ENCODE results near the gene LRRC46. TPM values are rescaled to one million over a fixed set of nuclear protein-coding genes. Genes with fewer than 3 reads are reported as not detected.

Gene LRRC46
- total and polyA plus RNA-seq, 2 donors from 2014 or later, result 0.91 to 1.5 TPM

DNA sequence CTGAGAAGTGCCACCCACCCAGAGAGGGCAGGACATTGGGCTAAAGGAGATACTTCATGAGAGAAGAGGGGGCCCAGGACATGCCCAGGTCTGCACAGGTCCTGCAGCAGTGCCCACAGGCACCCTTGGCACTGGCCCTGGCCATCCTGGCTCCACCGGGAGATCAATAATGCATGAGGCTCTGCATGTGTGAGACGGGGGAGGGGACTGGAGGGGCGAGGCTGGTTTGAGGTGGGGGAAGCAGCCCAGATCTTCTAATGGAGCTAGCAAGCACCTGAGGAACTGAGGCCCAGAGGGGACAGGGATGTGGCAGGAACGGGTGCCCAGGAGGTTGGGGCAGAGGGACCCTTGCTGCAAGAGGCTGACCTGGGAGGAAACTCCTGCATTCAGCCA, 10.4 kb upstream of the LRRC46 start:
- Histone ChIP-seq H3K27me3 (ENCODE audit: control insufficient read depth, insufficient read depth, low read length) (no peaks in the 10 kb centered on the region), H3K9me3 (ENCODE audit: control insufficient read depth in 2 of 3, insufficient read depth in 1 of 3, low read length in 3 of 3) (no peaks in the 10 kb centered on the region), H3K9ac (ENCODE audit: low read length in 3 of 3) (peak overlapping the region; percentile 35 to 84 (median 75)), H3K4me3 (ENCODE audit: low read length in 3 of 3) (peak overlapping the region; percentile 79 to 93 (median 86)), H3K27ac (ENCODE audit: low read depth in 2 of 2, low read length in 2 of 2) (no peak overlapping the region), H3K36me3 (ENCODE audit: control insufficient read depth in 2 of 3, insufficient read depth in 3 of 3, low read length in 3 of 3) (peaks cover 2 to 29% (median 16%) of the 10 kb centered on the region in 3 donors), H3K4me1 (ENCODE audit: control insufficient read depth in 2 of 3, insufficient read depth in 2 of 3, low read depth in 1 of 3, low read length in 3 of 3) (peaks cover 0 to 10% (median 0%) of the 10 kb centered on the region in 3 donors)
- DNase-seq, result no peak
- TF ChIP-seq, protein P1, sequence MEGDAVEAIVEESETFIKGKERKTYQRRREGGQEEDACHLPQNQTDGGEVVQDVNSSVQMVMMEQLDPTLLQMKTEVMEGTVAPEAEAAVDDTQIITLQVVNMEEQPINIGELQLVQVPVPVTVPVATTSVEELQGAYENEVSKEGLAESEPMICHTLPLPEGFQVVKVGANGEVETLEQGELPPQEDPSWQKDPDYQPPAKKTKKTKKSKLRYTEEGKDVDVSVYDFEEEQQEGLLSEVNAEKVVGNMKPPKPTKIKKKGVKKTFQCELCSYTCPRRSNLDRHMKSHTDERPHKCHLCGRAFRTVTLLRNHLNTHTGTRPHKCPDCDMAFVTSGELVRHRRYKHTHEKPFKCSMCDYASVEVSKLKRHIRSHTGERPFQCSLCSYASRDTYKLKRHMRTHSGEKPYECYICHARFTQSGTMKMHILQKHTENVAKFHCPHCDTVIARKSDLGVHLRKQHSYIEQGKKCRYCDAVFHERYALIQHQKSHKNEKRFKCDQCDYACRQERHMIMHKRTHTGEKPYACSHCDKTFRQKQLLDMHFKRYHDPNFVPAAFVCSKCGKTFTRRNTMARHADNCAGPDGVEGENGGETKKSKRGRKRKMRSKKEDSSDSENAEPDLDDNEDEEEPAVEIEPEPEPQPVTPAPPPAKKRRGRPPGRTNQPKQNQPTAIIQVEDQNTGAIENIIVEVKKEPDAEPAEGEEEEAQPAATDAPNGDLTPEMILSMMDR (IDR thresholded peaks at IDR 0.05; ENCODE audit: borderline replicate concordance, extremely low read depth, insufficient read depth), result no peak
- intact Hi-C loops (cut with DNase I), result no loop called here
- FAIRE-seq, result no peak

GRCh38 chr17:47821424-47822391, 9.8 kb upstream of the LRRC46 start, which contains the start of gene OSBPL7:
Gene OSBPL7 (minus strand): TSS chr17:47821794. CDS start chr17:47820278, 1,516 bp downstream.
- TF ChIP-seq, protein P1 (IDR thresholded peaks at IDR 0.05; ENCODE audit: borderline replicate concordance, extremely low read depth, insufficient read depth), result peak; percentile 44
- H3K9me3 ChIP-seq (ENCODE audit: control insufficient read depth in 2 of 3, insufficient read depth in 1 of 3, low read length in 3 of 3), result no peaks in the 10 kb centered on the region
- intact Hi-C loops (cut with DNase I), result no loop called here
- peaks cover 2 to 36% (median 23%) of the 10 kb centered on the region in 3 donors for H3K36me3 ChIP-seq (ENCODE audit: control insufficient read depth in 2 of 3, insufficient read depth in 3 of 3, low read length in 3 of 3)
- H3K4me3 ChIP-seq (ENCODE audit: low read length in 3 of 3), result peak within 1 kb of the TSS; percentile 79 to 93 (median 86)
- no peak for FAIRE-seq
- H3K27me3 ChIP-seq (ENCODE audit: control insufficient read depth, insufficient read depth, low read length), result no peaks in the 10 kb centered on the region
- H3K9ac ChIP-seq (ENCODE audit: low read length in 3 of 3), result peak within 1 kb of the TSS; percentile 35 to 84 (median 75)
- peak within 1 kb of the TSS in 1 of 2 donors; percentile 34 for H3K27ac ChIP-seq (ENCODE audit: low read depth in 2 of 2, low read length in 2 of 2)
- H3K4me1 ChIP-seq (ENCODE audit: control insufficient read depth in 2 of 3, insufficient read depth in 2 of 3, low read depth in 1 of 3, low read length in 3 of 3), result peaks cover 0 to 10% (median 0%) of the 10 kb centered on the region in 3 donors
- DNase-seq, result peak; percentile 85 to 94 (median 88)

DNA sequence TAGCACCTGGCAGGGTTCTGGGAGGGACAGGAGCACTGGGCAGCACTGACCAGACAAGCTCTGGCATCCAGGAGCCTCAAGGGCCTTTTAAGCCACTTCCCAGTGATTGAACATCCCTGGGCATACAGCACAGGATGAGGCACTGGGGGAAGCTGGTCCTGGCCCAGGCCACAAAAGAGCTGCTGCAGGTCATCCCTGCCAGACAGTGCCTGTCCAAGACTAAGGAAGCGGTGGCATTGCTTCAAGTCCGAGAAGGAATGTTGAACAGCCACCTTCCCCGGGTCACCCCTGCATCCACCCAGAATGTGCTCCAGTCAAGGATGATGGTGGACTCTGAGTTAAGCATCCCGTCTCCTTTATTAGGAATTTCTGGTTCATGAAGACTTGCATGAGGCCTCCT, 8.7 kb upstream of the LRRC46 start:
- Histone ChIP-seq H3K9ac (ENCODE audit: low read length in 3 of 3) (no peak overlapping the region), H3K4me1 (ENCODE audit: control insufficient read depth in 2 of 3, insufficient read depth in 2 of 3, low read depth in 1 of 3, low read length in 3 of 3) (peaks cover 0 to 10% (median 0%) of the 10 kb centered on the region in 3 donors), H3K27me3 (ENCODE audit: control insufficient read depth, insufficient read depth, low read length) (no peaks in the 10 kb centered on the region), H3K9me3 (ENCODE audit: control insufficient read depth in 2 of 3, insufficient read depth in 1 of 3, low read length in 3 of 3) (no peaks in the 10 kb centered on the region), H3K27ac (ENCODE audit: low read depth in 2 of 2, low read length in 2 of 2) (no peak overlapping the region), H3K4me3 (ENCODE audit: low read length in 3 of 3) (no peak overlapping the region), H3K36me3 (ENCODE audit: control insufficient read depth in 2 of 3, insufficient read depth in 3 of 3, low read length in 3 of 3) (peaks cover 2 to 37% (median 26%) of the 10 kb centered on the region in 3 donors)
- no peak for FAIRE-seq
- no peak for DNase-seq
- intact Hi-C loops (cut with DNase I), result no loop called here
- TF ChIP-seq, protein P1 (IDR thresholded peaks at IDR 0.05; ENCODE audit: borderline replicate concordance, extremely low read depth, insufficient read depth), result no peak
